GM18867 (cell line): ENCODE results near the gene SHISA7.
"Not testable (repeated sequence)": the region's sequence is repeated elsewhere in the genome, so short reads cannot be mapped to it uniquely, and the experiment has no call there.

Experiments
- ATAC-seq: cut with Tn5 transposase; IDR thresholded peaks from one replicate; pipeline ENCODE4 v1.9.1; 2021; ENCODE audit warnings: mild to moderate bottlenecking, moderate library complexity; ENCODE audit not compliant: unreplicated experiment

The SHISA7 gene

GRCh38 chr19:55421281-55421680 is 21.8 kb downstream of the SHISA7 start:
- not testable (repeated sequence) for ATAC-seq

GRCh38 chr19:55419624-55420236 is 23.4 kb downstream of the SHISA7 start:
- ATAC-seq = no peak

- ATAC-seq = no peak
These were observed 24.0 kb downstream of the SHISA7 start for GRCh38 chr19:55419103-55419502.

GRCh38 chr19:55418185-55418584 is 24.9 kb downstream of the SHISA7 start:
- ATAC-seq = no peak

- ATAC-seq = no peak
These were observed 32.9 kb downstream of the SHISA7 start for GRCh38 chr19:55410168-55410567.

- not testable (repeated sequence) for ATAC-seq
These were observed 33.9 kb downstream of the SHISA7 start for GRCh38 chr19:55409179-55409578.

- ATAC-seq = no peak
These were observed 34.6 kb downstream of the SHISA7 start for GRCh38 chr19:55408533-55408872.

- ATAC-seq = peak; percentile 77
These were observed 35.1 kb downstream of the SHISA7 start for GRCh38 chr19:55407800-55408532.

GRCh38 chr19:55407550-55407799 is 35.6 kb downstream of the SHISA7 start, which contains the start of gene UBE2S:
Gene UBE2S, minus strand, starts transcription at chr19:55407788. Its CDS starts 199 bp downstream, at chr19:55407589.
- ATAC-seq = not testable (repeated sequence)

- no peak for ATAC-seq
These were observed 36.1 kb downstream of the SHISA7 start for GRCh38 chr19:55406826-55407549.

- no peak for ATAC-seq
These were observed 36.8 kb downstream of the SHISA7 start for GRCh38 chr19:55406091-55406825.

GRCh38 chr19:55405638-55406037 is 37.5 kb downstream of the SHISA7 start:
- ATAC-seq = no peak

- ATAC-seq = no peak
These were observed 40.6 kb downstream of the SHISA7 start for GRCh38 chr19:55402509-55402908.

- ATAC-seq = not testable (repeated sequence)
These were observed 41.7 kb downstream of the SHISA7 start for GRCh38 chr19:55401390-55401789.

- ATAC-seq = no peak
These were observed 42.6 kb downstream of the SHISA7 start for GRCh38 chr19:55400281-55401087.

GRCh38 chr19:55398200-55398925 is 44.7 kb downstream of the SHISA7 start:
- no peak for ATAC-seq

- ATAC-seq = no peak
These were observed 50.0 kb downstream of the SHISA7 start for GRCh38 chr19:55392820-55393761.

GRCh38 chr19:55391702-55392615 is 51.1 kb downstream of the SHISA7 start:
- no peak for ATAC-seq
